HEK293 (cell line): Measurements from ENCODE around the gene CCDC136.

ENCODE experiments used
- CTCF ChIA-PET: fragments of 350-600 bp; formaldehyde crosslinking; extraction: SDS; loops from one replicate; lab custom pipeline; 2021; ENCODE audit warnings: antibody characterized with exemption; lab: Yijun Ruan, JAX
- POLR2A ChIA-PET: fragments of 300-600 bp; formaldehyde crosslinking; extraction: SDS; loops from one replicate; lab custom pipeline; 2020; ENCODE audit warnings: antibody characterized with exemption, inconsistent platforms; lab: Yijun Ruan, JAX
- H3K27ac ChIP-seq: fragments of 200-500 bp; sonication (Bioruptor generic); 2 replicates; pipeline ENCODE4 v1.5.1; 2014; ENCODE audit warnings: low read depth, low read length, control low read depth, inconsistent platforms; ENCODE audit errors: extremely low read depth
- H3K36me3 ChIP-seq, 2 experiments: fragments of 200-500 bp in 1 of 2; sonication (Bioruptor generic) in 1 of 2; 1 replicate in 1 of 2; 2 replicates in 1 of 2; pipeline ENCODE4 v1.5.1; 2014 to 2017; ENCODE audit warnings: inconsistent platforms in 2 of 2, low read length in 2 of 2; ENCODE audit not compliant: control insufficient read depth in 2 of 2, insufficient read depth in 1 of 2
- H3K4me1 ChIP-seq: fragments of 200-500 bp; sonication (Bioruptor generic); 2 replicates; pipeline ENCODE4 v1.5.1; 2014; ENCODE audit warnings: mild to moderate bottlenecking, low read length, inconsistent platforms; ENCODE audit not compliant: control insufficient read depth, insufficient read depth
- H3K4me3 ChIP-seq: 2 replicates; pipeline ENCODE4 v1.5.1; 2011; ENCODE audit warnings: low read depth, mild to moderate bottlenecking, control low read depth, low read length, moderate library complexity
- H3K9me3 ChIP-seq: fragments of 200-500 bp; sonication (Bioruptor generic); 2 replicates; pipeline ENCODE4 v1.5.1; 2014; ENCODE audit warnings: low read depth, low read length, inconsistent platforms; ENCODE audit not compliant: control insufficient read depth, insufficient read depth
- FEZF1 ChIP-seq: fragments of 450-650 bp; formaldehyde crosslinking; IDR thresholded peaks from 2 replicates; pipeline ENCODE4 v1.5.1; 2016; ENCODE audit warnings: missing biosample characterization, missing genetic modification characterization
- PRDM1 ChIP-seq: fragments of 450-650 bp; formaldehyde crosslinking; IDR thresholded peaks from 2 replicates; pipeline ENCODE4; 2016; ENCODE audit warnings: missing biosample characterization, missing genetic modification characterization
- REPIN1 ChIP-seq: fragments of 450-650 bp; formaldehyde crosslinking; IDR thresholded peaks from 2 replicates; pipeline ENCODE4 v1.5.1; 2017; ENCODE audit warnings: missing biosample characterization, missing genetic modification characterization, low read depth
- SP2 ChIP-seq: fragments of 450-650 bp; formaldehyde crosslinking; IDR thresholded peaks from 2 replicates; pipeline ENCODE4 v1.5.1; 2016; ENCODE audit warnings: missing biosample characterization, missing genetic modification characterization
- ZBTB48 ChIP-seq: fragments of 450-650 bp; formaldehyde crosslinking; IDR thresholded peaks from 2 replicates; pipeline ENCODE4 v1.5.1; 2016; ENCODE audit warnings: missing biosample characterization, missing genetic modification characterization
- ZFP41 ChIP-seq: fragments of 450-650 bp; formaldehyde crosslinking; IDR thresholded peaks from 2 replicates; pipeline ENCODE4 v1.5.1; 2016; ENCODE audit warnings: missing biosample characterization, missing genetic modification characterization, borderline replicate concordance
- ZIC2 ChIP-seq: fragments of 450-650 bp; formaldehyde crosslinking; IDR thresholded peaks from 2 replicates; pipeline ENCODE4 v1.5.1; 2016; ENCODE audit warnings: missing biosample characterization, missing genetic modification characterization
- ZNF202 ChIP-seq: fragments of 450-650 bp; formaldehyde crosslinking; IDR thresholded peaks from 2 replicates; pipeline ENCODE4 v1.5.1; 2016; ENCODE audit warnings: missing biosample characterization, missing genetic modification characterization, borderline replicate concordance
- ZNF23 ChIP-seq: fragments of 450-650 bp; formaldehyde crosslinking; IDR thresholded peaks from 2 replicates; pipeline ENCODE4 v1.5.1; 2016; ENCODE audit warnings: missing biosample characterization, missing genetic modification characterization, borderline replicate concordance
- ZNF404 ChIP-seq: fragments of 450-650 bp; formaldehyde crosslinking; IDR thresholded peaks from 2 replicates; pipeline ENCODE4 v1.5.1; 2017; ENCODE audit warnings: missing biosample characterization, missing genetic modification characterization
- ZNF426 ChIP-seq: fragments of 450-650 bp; formaldehyde crosslinking; IDR thresholded peaks from 2 replicates; pipeline ENCODE4 v1.5.1; 2017; ENCODE audit warnings: missing biosample characterization, missing genetic modification characterization, mild to moderate bottlenecking, inconsistent platforms, moderate library complexity
- ZNF48 ChIP-seq: fragments of 450-650 bp; formaldehyde crosslinking; IDR thresholded peaks from 2 replicates; pipeline ENCODE4 v1.5.1; 2016; ENCODE audit warnings: missing biosample characterization, missing genetic modification characterization
- ZNF555 ChIP-seq: fragments of 450-650 bp; formaldehyde crosslinking; conservative IDR thresholded peaks from 2 replicates; pipeline ENCODE4 v1.5.1; 2017; ENCODE audit warnings: missing biosample characterization, mild to moderate bottlenecking, missing genetic modification characterization, inconsistent platforms
- ZNF623 ChIP-seq: fragments of 450-650 bp; formaldehyde crosslinking; IDR thresholded peaks from 2 replicates; pipeline ENCODE4 v1.5.1; 2016; ENCODE audit warnings: missing biosample characterization, missing genetic modification characterization
- ZNF768 ChIP-seq: fragments of 450-650 bp; formaldehyde crosslinking; IDR thresholded peaks from 2 replicates; pipeline ENCODE4 v1.5.1; 2018; ENCODE audit warnings: missing biosample characterization, mild to moderate bottlenecking, missing genetic modification characterization
- ZXDB ChIP-seq: fragments of 450-650 bp; formaldehyde crosslinking; IDR thresholded peaks from 2 replicates; pipeline ENCODE4 v1.5.1; 2016; ENCODE audit warnings: missing biosample characterization, missing genetic modification characterization
- TF ChIP-seq, protein P1 (sequence below): fragments of 450-650 bp; IDR thresholded peaks from 2 replicates; pipeline ENCODE4 v1.5.1; 2018; ENCODE audit warnings: missing biosample characterization, missing genetic modification characterization
- TF ChIP-seq, protein P2 (sequence below): fragments of 450-650 bp; IDR thresholded peaks from 2 replicates; pipeline ENCODE4 v1.5.1; 2018; ENCODE audit warnings: missing biosample characterization, mild to moderate bottlenecking, missing genetic modification characterization

The CCDC136 gene

DNA sequence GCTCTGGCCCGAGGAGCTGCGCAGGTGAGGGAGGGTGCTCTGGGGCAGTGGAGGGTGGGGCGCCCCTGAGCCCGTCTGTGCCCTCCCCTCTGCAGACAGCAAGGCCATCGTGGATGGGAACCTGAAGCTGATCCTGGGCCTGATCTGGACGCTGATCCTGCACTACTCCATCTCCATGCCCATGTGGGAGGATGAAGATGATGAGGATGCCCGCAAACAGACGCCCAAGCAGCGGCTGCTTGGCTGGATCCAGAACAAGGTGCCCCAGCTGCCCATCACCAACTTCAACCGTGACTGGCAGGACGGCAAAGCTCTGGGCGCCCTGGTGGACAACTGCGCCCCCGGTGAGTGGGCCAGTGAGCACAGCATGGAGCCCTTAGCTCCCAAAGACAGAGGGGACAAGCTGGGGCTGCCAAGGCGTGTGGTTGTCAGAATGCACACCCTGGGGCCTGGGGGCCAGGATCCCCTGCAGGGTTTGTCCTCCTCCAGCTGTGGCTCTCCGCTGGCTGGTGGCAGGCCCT, 43.5 kb downstream of the CCDC136 start:
- Histone ChIP-seq H3K27ac (no peak overlapping the region), H3K4me1 (no peaks in the 10 kb centered on the region), H3K9me3 (no peaks in the 10 kb centered on the region), H3K36me3 (peaks cover 0 to 57% of the 10 kb centered on the region in 2 experiments; a peak in 1 of 3 replicates), H3K4me3 (no peak overlapping the region)
- POLR2A ChIA-PET, result interaction anchor here (0.6 to 0.8 kb wide), 2 partner anchors 44 to 700 kb away, joined by 3 to 6 read pairs; no protein-coding TSS in a partner anchor
- TF ChIP-seq ZNF555 (tag by site-specific recombination), result no peak
- no peak for TF ChIP-seq FEZF1 (tag by site-specific recombination)
- TF ChIP-seq ZBTB48 (tag by site-specific recombination), result no peak
- TF ChIP-seq, protein P1, sequence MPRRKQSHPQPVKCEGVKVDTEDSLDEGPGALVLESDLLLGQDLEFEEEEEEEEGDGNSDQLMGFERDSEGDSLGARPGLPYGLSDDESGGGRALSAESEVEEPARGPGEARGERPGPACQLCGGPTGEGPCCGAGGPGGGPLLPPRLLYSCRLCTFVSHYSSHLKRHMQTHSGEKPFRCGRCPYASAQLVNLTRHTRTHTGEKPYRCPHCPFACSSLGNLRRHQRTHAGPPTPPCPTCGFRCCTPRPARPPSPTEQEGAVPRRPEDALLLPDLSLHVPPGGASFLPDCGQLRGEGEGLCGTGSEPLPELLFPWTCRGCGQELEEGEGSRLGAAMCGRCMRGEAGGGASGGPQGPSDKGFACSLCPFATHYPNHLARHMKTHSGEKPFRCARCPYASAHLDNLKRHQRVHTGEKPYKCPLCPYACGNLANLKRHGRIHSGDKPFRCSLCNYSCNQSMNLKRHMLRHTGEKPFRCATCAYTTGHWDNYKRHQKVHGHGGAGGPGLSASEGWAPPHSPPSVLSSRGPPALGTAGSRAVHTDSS, result peak; percentile 65
- no peak for TF ChIP-seq ZNF202
- no peak for TF ChIP-seq PRDM1
- TF ChIP-seq, protein P2, sequence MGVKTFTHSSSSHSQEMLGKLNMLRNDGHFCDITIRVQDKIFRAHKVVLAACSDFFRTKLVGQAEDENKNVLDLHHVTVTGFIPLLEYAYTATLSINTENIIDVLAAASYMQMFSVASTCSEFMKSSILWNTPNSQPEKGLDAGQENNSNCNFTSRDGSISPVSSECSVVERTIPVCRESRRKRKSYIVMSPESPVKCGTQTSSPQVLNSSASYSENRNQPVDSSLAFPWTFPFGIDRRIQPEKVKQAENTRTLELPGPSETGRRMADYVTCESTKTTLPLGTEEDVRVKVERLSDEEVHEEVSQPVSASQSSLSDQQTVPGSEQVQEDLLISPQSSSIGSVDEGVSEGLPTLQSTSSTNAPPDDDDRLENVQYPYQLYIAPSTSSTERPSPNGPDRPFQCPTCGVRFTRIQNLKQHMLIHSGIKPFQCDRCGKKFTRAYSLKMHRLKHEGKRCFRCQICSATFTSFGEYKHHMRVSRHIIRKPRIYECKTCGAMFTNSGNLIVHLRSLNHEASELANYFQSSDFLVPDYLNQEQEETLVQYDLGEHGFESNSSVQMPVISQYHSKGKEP (tag by site-specific recombination), result no peak
- TF ChIP-seq ZNF426, result no peak
- no peak for TF ChIP-seq ZXDB
- TF ChIP-seq ZNF23 (tag by site-specific recombination), result no peak
- TF ChIP-seq SP2 (tag by site-specific recombination), result no peak
- TF ChIP-seq REPIN1 (tag by site-specific recombination), result no peak
- peak; percentile 64 for TF ChIP-seq ZIC2
- no peak for TF ChIP-seq ZNF48 (tag by site-specific recombination)
- no peak for TF ChIP-seq ZNF404 (tag by site-specific recombination)
- TF ChIP-seq ZFP41 (tag by site-specific recombination), result no peak
- TF ChIP-seq ZNF623 (tag by site-specific recombination), result no peak
- CTCF ChIA-PET, result interaction anchor here (0.7 kb wide), 1 partner anchor 330 kb away, joined by 3 read pairs; no protein-coding TSS in a partner anchor

DNA sequence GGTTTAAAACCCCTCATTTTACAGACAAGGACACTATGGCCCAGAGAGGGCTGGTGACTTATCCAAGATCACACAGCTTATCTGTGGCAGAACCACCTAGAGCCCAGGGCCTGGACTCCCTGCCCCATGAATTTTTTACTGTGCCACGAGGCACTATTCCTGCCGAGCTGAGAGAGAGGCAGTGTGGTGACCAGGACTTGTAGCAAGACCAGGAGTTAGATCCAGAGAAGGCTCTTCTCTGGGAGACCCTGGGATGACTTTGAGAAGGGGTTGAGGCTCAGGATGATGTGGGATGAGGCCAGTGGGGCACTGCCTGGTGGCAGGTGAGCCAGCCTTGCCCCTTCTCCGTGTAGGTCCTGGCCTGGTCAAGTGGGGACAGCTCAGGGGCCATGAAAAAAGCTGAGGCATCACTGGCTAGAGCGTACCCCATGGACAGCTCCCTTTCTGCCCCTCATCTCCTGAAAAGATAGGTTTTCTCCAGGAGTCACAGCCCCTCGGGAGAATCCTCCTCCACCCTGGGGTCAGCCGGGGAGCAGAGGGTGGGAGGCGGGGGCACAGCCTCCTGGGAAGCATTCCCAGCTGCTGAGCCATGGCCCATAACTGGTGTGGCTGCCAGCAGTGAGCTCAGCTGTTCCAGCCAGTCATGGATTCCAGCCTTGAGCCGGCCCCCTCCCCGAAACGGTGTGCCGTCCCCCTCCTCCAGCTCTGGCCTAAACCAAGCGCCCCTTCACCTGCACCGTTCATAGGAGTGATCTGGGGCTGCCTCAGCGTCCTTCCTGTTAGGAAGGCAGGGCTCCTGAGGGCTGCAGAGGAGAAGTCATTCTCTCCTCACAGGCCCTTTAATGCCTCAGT, 44.2 kb downstream of the CCDC136 start:
- H3K36me3 ChIP-seq, result peaks cover 0 to 65% of the 10 kb centered on the region in 2 experiments; a peak in 1 of 3 replicates
- TF ChIP-seq ZNF768 (tag by site-specific recombination), result peak; percentile 49; the same call in 1 of the 2 replicates
- no peak for TF ChIP-seq ZNF23 (tag by site-specific recombination)
- H3K4me1 ChIP-seq, result no peaks in the 10 kb centered on the region
- H3K4me3 ChIP-seq, result no peak overlapping the region
- H3K9me3 ChIP-seq, result no peaks in the 10 kb centered on the region
- ChIA-PET POLR2A (interaction anchor here (0.6 to 0.8 kb wide), 2 partner anchors 45 to 700 kb away, joined by 3 to 6 read pairs; no protein-coding TSS in a partner anchor), CTCF (interaction anchor here (0.7 to 0.8 kb wide), 2 partner anchors 28 to 329 kb away, joined by 3 read pairs; no protein-coding TSS in a partner anchor)
- no peak overlapping the region for H3K27ac ChIP-seq
